GM18909 (cell line): ENCODE results near the gene HS6ST3.
"Not testable (repeated sequence)": the region's sequence is repeated elsewhere in the genome, so short reads cannot be mapped to it uniquely, and the experiment has no call there.

Source experiments
- ATAC-seq: cut with Tn5 transposase; IDR thresholded peaks from one replicate; pipeline ENCODE4 v1.9.1; 2021; ENCODE audit warnings: mild to moderate bottlenecking; ENCODE audit not compliant: unreplicated experiment, poor library complexity

The HS6ST3 gene

GRCh38 chr13:96524398-96525020, 434.6 kb downstream of the HS6ST3 start:
- ATAC-seq, result not testable (repeated sequence)

- ATAC-seq, result no peak
These were observed 435.8 kb downstream of the HS6ST3 start for GRCh38 chr13:96525715-96526114.

- ATAC-seq, result no peak
These were observed 437.6 kb downstream of the HS6ST3 start for GRCh38 chr13:96527497-96527896.

GRCh38 chr13:96532804-96533203, 442.9 kb downstream of the HS6ST3 start:
- ATAC-seq, result no peak

GRCh38 chr13:96533408-96533807, 443.5 kb downstream of the HS6ST3 start:
- ATAC-seq, result no peak

GRCh38 chr13:96539791-96540190, 449.9 kb downstream of the HS6ST3 start:
- ATAC-seq, result no peak

GRCh38 chr13:96540670-96541069, 450.8 kb downstream of the HS6ST3 start:
- no peak for ATAC-seq

- ATAC-seq, result no peak
These were observed 453.1 kb downstream of the HS6ST3 start for GRCh38 chr13:96542986-96543385.

- no peak for ATAC-seq
These were observed 455.1 kb downstream of the HS6ST3 start for GRCh38 chr13:96544957-96545356.

- ATAC-seq, result no peak
These were observed 456.6 kb downstream of the HS6ST3 start for GRCh38 chr13:96546463-96546862.

GRCh38 chr13:96551546-96551945, 461.6 kb downstream of the HS6ST3 start:
- ATAC-seq, result no peak

- ATAC-seq, result no peak
These were observed 462.7 kb downstream of the HS6ST3 start for GRCh38 chr13:96552559-96552958.

GRCh38 chr13:96553796-96554195, 463.9 kb downstream of the HS6ST3 start:
- ATAC-seq, result no peak

- ATAC-seq, result no peak
These were observed 483.7 kb downstream of the HS6ST3 start for GRCh38 chr13:96573563-96573962.

- no peak for ATAC-seq
These were observed 485.8 kb downstream of the HS6ST3 start for GRCh38 chr13:96575423-96576320.

- ATAC-seq, result no peak
These were observed 491.8 kb downstream of the HS6ST3 start for GRCh38 chr13:96581741-96582140.

GRCh38 chr13:96615252-96615651, 525.3 kb downstream of the HS6ST3 start:
- no peak for ATAC-seq

- no peak for ATAC-seq
These were observed 527.6 kb downstream of the HS6ST3 start for GRCh38 chr13:96617528-96617927.

GRCh38 chr13:96621634-96622183, 531.8 kb downstream of the HS6ST3 start:
- no peak for ATAC-seq

GRCh38 chr13:96629331-96629730, 539.4 kb downstream of the HS6ST3 start:
- no peak for ATAC-seq

GRCh38 chr13:96632536-96633320, 542.8 kb downstream of the HS6ST3 start:
- no peak for ATAC-seq
